Heart left ventricle (tissue), 16 donors: Measurements from ENCODE around the gene NDEL1. TPM values are rescaled to one million over a fixed set of nuclear protein-coding genes. Genes with fewer than 3 reads are reported as not detected.
A peak's percentile ranks its signal among the peaks of the same experiment; 100 is the strongest.

Experiments used
- ATAC-seq, 4 donors: fragments of 200-7000 bp; cut with Tn5 transposase; one replicate each; pipeline ENCODE4 v1.9.1; 2020 to 2022; ENCODE audit warnings: moderate library complexity in 4 of 4, mild to moderate bottlenecking in 3 of 4, moderate number of reproducible peaks in 1 of 4
- DNase-seq, 5 donors: peaks; one replicate each; pipeline ENCODE4 v3.0.0-alpha.2; 2020
- H3K27ac ChIP-seq, 12 donors: fragments of 200-600 bp; sonication (generic) in 4 of 12; one replicate each; pipeline versions ENCODE4 v1.5.0 to v1.8.0; 2016 to 2022; ENCODE audit warnings: mild to moderate bottlenecking in 2 of 12
- H3K27me3 ChIP-seq, 9 donors: fragments of 200-600 bp; sonication (generic) in 2 of 9; one replicate each; pipeline versions ENCODE4 v1.5.1 to v1.8.0; 2016 to 2022; ENCODE audit warnings: mild to moderate bottlenecking in 3 of 9
- H3K36me3 ChIP-seq, 9 donors: fragments of 200-600 bp; sonication (generic) in 2 of 9; one replicate each; pipeline versions ENCODE4 v1.5.0 to v1.8.0; 2018 to 2022; ENCODE audit warnings: mild to moderate bottlenecking in 2 of 9
- H3K4me1 ChIP-seq, 12 donors: fragments of 200-600 bp; sonication (generic) in 4 of 12; one replicate each; pipeline versions ENCODE4 v1.5.0 to v1.8.0; 2016 to 2022; ENCODE audit warnings: mild to moderate bottlenecking in 3 of 12
- H3K4me3 ChIP-seq, 12 donors: fragments of 200-600 bp; sonication (generic) in 4 of 12; one replicate each; pipeline versions ENCODE4 v1.5.0 to v1.8.0; 2017 to 2022; ENCODE audit warnings: mild to moderate bottlenecking in 9 of 12, moderate library complexity in 4 of 12
- H3K9me3 ChIP-seq, 12 donors: fragments of 200-600 bp; sonication (generic) in 4 of 12; one replicate each; pipeline versions ENCODE4 v1.5.0 to v1.8.0; 2016 to 2022; ENCODE audit warnings: mild to moderate bottlenecking in 1 of 12
- POLR2A ChIP-seq, 2 donors: fragments of 450-650 bp; IDR thresholded peaks; one replicate each; pipeline ENCODE4 v1.6.1; 2017; ENCODE audit warnings: antibody characterized with exemption in 2 of 2, mild to moderate bottlenecking in 2 of 2, moderate library complexity in 2 of 2
- WGBS, 4 donors: extraction: QIAGEN DNeasy Blood & Tissue Kit in 2 of 4; methylation state at CpG; one replicate each; pipeline versions ENCODE4 v1.1.5 to v1.1.7; 2013 to 2018; 5-methylcytosine and 5-hydroxymethylcytosine counted together
- intact Hi-C, 10 donors: fragments of 100-400 bp; cut with DNase I; formaldehyde crosslinking; loops; one replicate each; pipeline versions ENCODE4 v1.11.1 to v1.14.2; 2022
- long read RNA-seq, 3 donors: library from polyadenylated mRNA; unstranded; transcript quantifications; one replicate each; pipeline ENCODE4 v2.0.0, GENCODE V29; 2020 to 2021
- polyA plus RNA-seq, 2 donors: library from polyadenylated mRNA; stranded (reverse); fragments of 200-250 nt; gene quantifications; one replicate each; pipeline ENCODE4 v1.2.3, GENCODE V29; 2013
- total RNA-seq, 9 donors: library from RNA; depleted of rRNA in 2 of 9; stranded (reverse); fragments of >200 nt in 2 of 9; fragmentation: NEBNext Ultra II Directional in 3 of 9; extraction: Animal tissue kit (Norgen Biotek cat#: 25700) in 3 of 9; gene quantifications; one replicate each; pipeline versions ENCODE4 v1.1.0 to v1.2.4, GENCODE V29; 2016 to 2023
- TF ChIP-seq, protein P1 (sequence below), 12 donors: fragments of 200-600 bp; sonication (generic) in 4 of 12; IDR thresholded peaks; one replicate each; pipeline versions ENCODE4 v1.5.0 to v1.8.0; 2018 to 2022; ENCODE audit warnings: antibody characterized with exemption in 12 of 12, mild to moderate bottlenecking in 5 of 12
- donor health status: ischemic (EF 13 %, LVEDD 7.1; RV severe dilation, severe dysfunction).
- donor health status: healthy with polysubstance abuse.
- donor health status: DM: no; HTN: yes; CAD: no.
- donor health status: DM: no; HTN: no; CAD: no.
- donor health status: ischemic (EF 25% LVEDD 6.9; RV normal size, moderate dysfunction).
- donor health status: ischemic (EF 25% LVEDD 5.7; RV mildly dilated, moderate dysfunction).
- donor health status: healthy.
- donor health status: DM: yes; HTN: yes; CAD: no.
- donor health status: ischemic (EF 35%, LVEDD 5.7; RV mildly dilated, moderate dysfunction).
- donor health status: nonischemic (EF 11% LVEDD 7.7; RV severe dilation, severe dysfunction).
- donor health status: DM: yes; HTN: yes; CAD: no.
- donor health status: PGD.
- donor health status: ischemic (EF 29% LVEDD 5.4; RV normal size, mild dysfunction).
- donor health status: nonischemic (EF 23%, LVEDD 6.1; RV moderate dilation, normal function).

NDEL1 gene, protein sequence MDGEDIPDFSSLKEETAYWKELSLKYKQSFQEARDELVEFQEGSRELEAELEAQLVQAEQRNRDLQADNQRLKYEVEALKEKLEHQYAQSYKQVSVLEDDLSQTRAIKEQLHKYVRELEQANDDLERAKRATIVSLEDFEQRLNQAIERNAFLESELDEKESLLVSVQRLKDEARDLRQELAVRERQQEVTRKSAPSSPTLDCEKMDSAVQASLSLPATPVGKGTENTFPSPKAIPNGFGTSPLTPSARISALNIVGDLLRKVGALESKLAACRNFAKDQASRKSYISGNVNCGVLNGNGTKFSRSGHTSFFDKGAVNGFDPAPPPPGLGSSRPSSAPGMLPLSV
- total RNA-seq (10 to 100 TPM; 23.3 to 35.2 (median 25.8) TPM), polyA plus RNA-seq (10 to 100 TPM; 16.5 to 36.4 TPM)
- long read RNA-seq, donor 1, transcript NDEL1-203 (10 exons, 1,858 nt): major isoform, 10 of 14 reads
- long read RNA-seq, donor 1, partial matches to known transcripts: 1 of 14 reads
- long read RNA-seq, donor 1, other reads (novel, unspliced or antisense): 1 of 14 reads
- long read RNA-seq, donor 2, transcript NDEL1-203 (10 exons, 1,858 nt): major isoform, 42 of 69 reads
- long read RNA-seq, donor 2, transcript NDEL1-201 (9 exons, 2,372 nt): minor isoform, 8 of 69 reads
- long read RNA-seq, donor 2, transcript NDEL1-204 (1 exons, 3,927 nt): minor isoform, 5 of 69 reads
- long read RNA-seq, donor 2, partial matches to known transcripts: 5 of 69 reads
- long read RNA-seq, donor 2, other reads (novel, unspliced or antisense): 9 of 69 reads
- long read RNA-seq, donor 3, partial matches to known transcripts: 1 of 8 reads
- long read RNA-seq, donor 3, other reads (novel, unspliced or antisense): 0 of 8 reads

DNA sequence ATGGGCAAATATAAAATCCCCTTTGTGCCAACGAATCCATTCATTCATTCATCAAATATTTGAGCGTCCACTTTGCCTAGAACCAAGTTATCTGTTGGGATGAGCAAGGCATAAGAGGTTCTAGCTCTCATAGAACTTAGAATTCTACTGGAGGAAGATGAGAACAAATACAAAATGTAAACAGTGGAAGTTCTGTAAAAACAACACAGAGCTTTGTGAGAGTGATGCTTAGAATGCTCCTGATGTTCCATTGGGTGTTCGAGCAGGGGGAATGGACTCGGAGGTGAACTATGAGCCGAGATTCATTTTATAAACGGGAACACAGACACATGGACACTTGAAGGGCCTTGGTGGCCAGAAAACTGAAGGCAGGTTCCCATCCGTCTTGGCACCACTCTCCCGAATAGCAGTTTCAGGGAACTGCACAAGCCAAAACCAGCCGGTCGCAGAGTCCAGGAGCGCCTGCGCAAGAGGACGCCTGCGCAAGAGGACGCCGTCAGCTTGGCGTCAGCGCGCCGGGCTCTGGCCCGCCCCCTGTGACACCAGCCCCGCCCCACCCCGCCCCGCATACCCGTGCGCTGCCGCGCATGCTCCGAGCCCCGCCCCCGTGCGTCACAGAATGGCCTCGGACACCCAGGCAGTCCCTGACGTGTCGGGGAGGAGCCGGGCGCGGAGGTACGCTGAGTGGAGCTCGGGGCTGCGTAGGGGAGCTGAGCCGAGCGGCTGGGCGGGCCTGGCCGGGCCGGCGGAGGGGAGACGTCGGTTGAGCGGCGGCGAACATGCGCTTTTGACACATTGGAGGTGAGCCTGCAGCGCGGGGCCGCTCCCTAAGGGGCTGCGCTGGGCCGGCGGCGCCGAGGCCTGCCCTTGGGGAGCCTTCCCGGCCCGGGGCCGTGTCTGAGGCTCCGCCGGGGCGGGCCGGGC lies at the start of gene NDEL1:
Gene NDEL1, plus strand, starts transcription at position 640 of the 924 bp plus-strand sequence. CDS start 8,388 bp downstream, outside the sequence.
- Histone ChIP-seq H3K4me3 (peak within 1 kb of the TSS; percentile 66 to 99 (median 90)), H3K4me1 (peaks cover 0 to 40% (median 26%) of the 10 kb centered on the region in 12 donors), H3K9me3 (no peaks in the 10 kb centered on the region), H3K27me3 (no peaks in the 10 kb centered on the region), H3K27ac (peak within 1 kb of the TSS; percentile 94 to 100 (median 100)), H3K36me3 (peaks cover 0 to 24% (median 11%) of the 10 kb centered on the region in 9 donors)
- intact Hi-C loops: loop anchor here in 2 of 10 donors (1.0 to 10.0 kb wide), 2 partner anchors 51 to 52 kb away; partner anchors contain the start of gene RPL26 (in 2 of the 2)
- DNase-seq: peak; percentile 99 to 100 (median 100)
- peak; percentile 92 to 99 for TF ChIP-seq POLR2A (IDR thresholded peaks at IDR 0.05)
- TF ChIP-seq, protein P1, sequence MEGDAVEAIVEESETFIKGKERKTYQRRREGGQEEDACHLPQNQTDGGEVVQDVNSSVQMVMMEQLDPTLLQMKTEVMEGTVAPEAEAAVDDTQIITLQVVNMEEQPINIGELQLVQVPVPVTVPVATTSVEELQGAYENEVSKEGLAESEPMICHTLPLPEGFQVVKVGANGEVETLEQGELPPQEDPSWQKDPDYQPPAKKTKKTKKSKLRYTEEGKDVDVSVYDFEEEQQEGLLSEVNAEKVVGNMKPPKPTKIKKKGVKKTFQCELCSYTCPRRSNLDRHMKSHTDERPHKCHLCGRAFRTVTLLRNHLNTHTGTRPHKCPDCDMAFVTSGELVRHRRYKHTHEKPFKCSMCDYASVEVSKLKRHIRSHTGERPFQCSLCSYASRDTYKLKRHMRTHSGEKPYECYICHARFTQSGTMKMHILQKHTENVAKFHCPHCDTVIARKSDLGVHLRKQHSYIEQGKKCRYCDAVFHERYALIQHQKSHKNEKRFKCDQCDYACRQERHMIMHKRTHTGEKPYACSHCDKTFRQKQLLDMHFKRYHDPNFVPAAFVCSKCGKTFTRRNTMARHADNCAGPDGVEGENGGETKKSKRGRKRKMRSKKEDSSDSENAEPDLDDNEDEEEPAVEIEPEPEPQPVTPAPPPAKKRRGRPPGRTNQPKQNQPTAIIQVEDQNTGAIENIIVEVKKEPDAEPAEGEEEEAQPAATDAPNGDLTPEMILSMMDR (IDR thresholded peaks at IDR 0.05): no peak
- 3 to 17% (median 3%) methylated on average over 8 to 68 of the region's 68 CpGs for WGBS, 4 donors
- peak; percentile 98 to 99 (median 98) for ATAC-seq

DNA sequence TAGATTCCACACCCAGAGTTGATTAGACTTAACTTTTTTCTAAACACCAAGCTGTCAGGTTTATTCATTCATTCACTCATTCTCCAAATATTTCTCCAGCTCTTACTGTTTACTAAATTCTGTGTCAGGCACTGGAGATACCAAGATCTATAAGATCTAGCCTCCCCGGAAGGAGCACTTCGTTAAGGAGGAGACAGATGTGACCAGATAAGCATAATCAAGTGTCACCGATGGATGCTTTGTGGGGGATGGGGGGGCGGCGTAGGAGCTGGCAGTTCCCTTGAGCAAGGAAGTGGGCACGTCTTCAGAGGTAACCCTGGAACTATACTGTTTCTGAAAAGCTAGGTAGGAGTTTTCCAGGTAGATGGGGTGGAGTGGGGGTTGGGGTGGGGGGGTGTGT lies 48.8 kb upstream of the NDEL1 start:
- Histone ChIP-seq H3K27me3 (no peaks in the 10 kb centered on the region), H3K27ac (no peak overlapping the region), H3K9me3 (no peaks in the 10 kb centered on the region), H3K36me3 (peaks cover 0 to 2% (median 1%) of the 10 kb centered on the region in 9 donors), H3K4me1 (peaks cover 0 to 20% (median 10%) of the 10 kb centered on the region in 12 donors), H3K4me3 (no peak overlapping the region)
- ATAC-seq (no peak), DNase-seq (no peak)
- intact Hi-C loops: loop anchor here in 1 of 10 donors (10.0 kb wide), 1 partner anchor 48 kb away; the partner anchor contains the start of gene NDEL1
- TF ChIP-seq, protein P1 (IDR thresholded peaks at IDR 0.05): no peak
- no peak for TF ChIP-seq POLR2A (IDR thresholded peaks at IDR 0.05)
- 64 to 67% (median 65%) methylated on average over 6 of the region's 6 CpGs for WGBS, 4 donors

DNA sequence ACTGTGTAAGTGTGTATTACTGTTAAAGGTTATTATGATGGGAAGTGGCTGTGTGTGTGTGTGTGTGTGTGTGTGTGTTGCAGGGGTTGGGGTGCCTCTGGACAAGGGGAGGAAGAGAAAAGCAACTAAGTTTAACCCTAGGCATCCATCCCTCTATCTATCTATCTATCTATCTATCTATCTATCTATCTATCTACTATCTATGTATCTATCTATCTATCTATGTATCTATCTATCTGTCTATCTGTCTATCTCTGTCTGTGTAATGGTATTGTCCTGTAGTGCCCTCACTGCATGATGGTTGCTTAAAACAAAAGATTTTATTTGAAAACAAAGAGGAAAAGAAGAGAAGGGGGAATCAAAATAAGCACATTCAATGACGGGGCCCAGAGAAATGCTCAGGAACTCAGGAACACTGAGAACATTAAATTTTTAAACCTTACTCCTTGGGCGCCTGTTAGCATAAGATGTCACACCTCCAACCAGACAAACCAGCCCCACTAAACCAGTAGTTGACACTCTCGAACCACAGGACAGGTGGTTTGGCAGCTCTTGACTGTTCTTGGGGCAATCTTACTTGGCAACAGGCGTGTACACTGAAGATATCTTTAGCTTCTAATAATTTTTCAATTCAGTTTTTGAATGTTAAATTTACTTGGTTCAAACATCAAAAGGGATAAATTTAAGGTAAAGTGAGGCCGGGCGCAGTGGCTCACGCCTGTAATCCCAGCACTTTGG lies 47.6 kb upstream of the NDEL1 start:
- Histone ChIP-seq H3K4me3 (no peak overlapping the region), H3K27me3 (peaks cover 0 to 3% (median 0%) of the 10 kb centered on the region in 9 donors), H3K4me1 (peaks cover 0 to 15% (median 4%) of the 10 kb centered on the region in 12 donors), H3K9me3 (no peaks in the 10 kb centered on the region), H3K27ac (no peak overlapping the region), H3K36me3 (no peaks in the 10 kb centered on the region)
- WGBS, 4 donors: 88 to 93% (median 92%) methylated on average over 7 of the region's 7 CpGs
- no peak for TF ChIP-seq POLR2A (IDR thresholded peaks at IDR 0.05)
- TF ChIP-seq, protein P1 (IDR thresholded peaks at IDR 0.05): no peak
- intact Hi-C loops: loop anchor here in 1 of 10 donors (10.0 kb wide), 1 partner anchor 47 kb away; the partner anchor contains the start of gene NDEL1
- DNase-seq (no peak), ATAC-seq (no peak)
